ENCODE data around the gene ST8SIA4.

ST8SIA4 gene

GRCh38 chr5:100841358-100842076 lies 61.6 kb downstream of the ST8SIA4 start:
- Histone ChIP-seq H3K9ac (ENCODE audit: low read length) (no peak overlapping the region), H3K4me2 (ENCODE audit: low read length) (peak overlapping the region; percentile 37; the same call in 1 of the 2 replicates), H4K20me1 (ENCODE audit: insufficient read depth, low read length) (no peaks in the 10 kb centered on the region), H3K36me3 (ENCODE audit: insufficient read depth, low read length) (peaks cover 7% of the 10 kb centered on the region), H3K27ac (ENCODE audit: low read depth, low read length, poor library complexity, severe bottlenecking) (peak overlapping the region; percentile 49), H3K27me3 (ENCODE audit: insufficient read depth, low read length) (no peaks in the 10 kb centered on the region), H3K9me3 (ENCODE audit: low read length) (no peaks in the 10 kb centered on the region), H3K4me3 (ENCODE audit: low read depth, low read length, poor library complexity, severe bottlenecking) (no peak overlapping the region), H2AFZ (ENCODE audit: low read length) (no peak overlapping the region), H3K9me2 (ENCODE audit: low read depth, low read length) (no peaks in the 10 kb centered on the region), H3F3A (ENCODE audit: insufficient read depth, low read length) (no peaks in the 10 kb centered on the region), H3K4me1 (ENCODE audit: insufficient read depth, low read length, severe bottlenecking) (peaks cover 20% of the 10 kb centered on the region), H3K79me2 (ENCODE audit: insufficient read depth, low read length) (no peaks in the 10 kb centered on the region)
- no peak for TF ChIP-seq CTCF (IDR thresholded peaks at IDR 0.05; ENCODE audit: low read length)
- no peak for TF ChIP-seq EZH2 (IDR thresholded peaks at IDR 0.05; ENCODE audit: borderline replicate concordance, low read length)

GRCh38 chr5:100840789-100841188 lies 62.3 kb downstream of the ST8SIA4 start:
- no peaks in the 10 kb centered on the region for H3K9me3 ChIP-seq (ENCODE audit: low read length)
- H3K4me3 ChIP-seq (ENCODE audit: low read depth, low read length, poor library complexity, severe bottlenecking), result no peak overlapping the region
- peaks cover 20% of the 10 kb centered on the region for H3K4me1 ChIP-seq (ENCODE audit: insufficient read depth, low read length, severe bottlenecking)
- H3K79me2 ChIP-seq (ENCODE audit: insufficient read depth, low read length), result no peaks in the 10 kb centered on the region
- H3K9ac ChIP-seq (ENCODE audit: low read length), result no peak overlapping the region
- H2AFZ ChIP-seq (ENCODE audit: low read length), result no peak overlapping the region
- no peaks in the 10 kb centered on the region for H3K9me2 ChIP-seq (ENCODE audit: low read depth, low read length)
- H4K20me1 ChIP-seq (ENCODE audit: insufficient read depth, low read length), result no peaks in the 10 kb centered on the region
- peak overlapping the region; percentile 49 for H3K27ac ChIP-seq (ENCODE audit: low read depth, low read length, poor library complexity, severe bottlenecking)
- TF ChIP-seq CTCF (IDR thresholded peaks at IDR 0.05; ENCODE audit: low read length), result no peak
- no peak for TF ChIP-seq EZH2 (IDR thresholded peaks at IDR 0.05; ENCODE audit: borderline replicate concordance, low read length)
- H3K4me2 ChIP-seq (ENCODE audit: low read length), result peak overlapping the region; percentile 37; the same call in 1 of the 2 replicates
- H3F3A ChIP-seq (ENCODE audit: insufficient read depth, low read length), result no peaks in the 10 kb centered on the region
- peaks cover 7% of the 10 kb centered on the region for H3K36me3 ChIP-seq (ENCODE audit: insufficient read depth, low read length)
- no peaks in the 10 kb centered on the region for H3K27me3 ChIP-seq (ENCODE audit: insufficient read depth, low read length)

- H3K9ac ChIP-seq (ENCODE audit: low read length), result no peak overlapping the region
- no peaks in the 10 kb centered on the region for H3K27me3 ChIP-seq (ENCODE audit: insufficient read depth, low read length)
- no peaks in the 10 kb centered on the region for H3K79me2 ChIP-seq (ENCODE audit: insufficient read depth, low read length)
- H3K36me3 ChIP-seq (ENCODE audit: insufficient read depth, low read length), result peaks cover 7% of the 10 kb centered on the region
- no peaks in the 10 kb centered on the region for H4K20me1 ChIP-seq (ENCODE audit: insufficient read depth, low read length)
- no peaks in the 10 kb centered on the region for H3K9me2 ChIP-seq (ENCODE audit: low read depth, low read length)
- H3K4me1 ChIP-seq (ENCODE audit: insufficient read depth, low read length, severe bottlenecking), result peaks cover 20% of the 10 kb centered on the region
- H3K4me3 ChIP-seq (ENCODE audit: low read depth, low read length, poor library complexity, severe bottlenecking), result no peak overlapping the region
- H3K4me2 ChIP-seq (ENCODE audit: low read length), result no peak overlapping the region
- TF ChIP-seq EZH2 (IDR thresholded peaks at IDR 0.05; ENCODE audit: borderline replicate concordance, low read length) (no peak), CTCF (IDR thresholded peaks at IDR 0.05; ENCODE audit: low read length) (no peak)
- no peaks in the 10 kb centered on the region for H3K9me3 ChIP-seq (ENCODE audit: low read length)
- H3K27ac ChIP-seq (ENCODE audit: low read depth, low read length, poor library complexity, severe bottlenecking), result peak overlapping the region; percentile 49
- no peak overlapping the region for H2AFZ ChIP-seq (ENCODE audit: low read length)
- no peaks in the 10 kb centered on the region for H3F3A ChIP-seq (ENCODE audit: insufficient read depth, low read length)
These were observed 62.7 kb downstream of the ST8SIA4 start for GRCh38 chr5:100840370-100840769.

Data from OCI-LY1 (cell line).